ENCODE data around the gene CBR4.

Gene CBR4

DNA sequence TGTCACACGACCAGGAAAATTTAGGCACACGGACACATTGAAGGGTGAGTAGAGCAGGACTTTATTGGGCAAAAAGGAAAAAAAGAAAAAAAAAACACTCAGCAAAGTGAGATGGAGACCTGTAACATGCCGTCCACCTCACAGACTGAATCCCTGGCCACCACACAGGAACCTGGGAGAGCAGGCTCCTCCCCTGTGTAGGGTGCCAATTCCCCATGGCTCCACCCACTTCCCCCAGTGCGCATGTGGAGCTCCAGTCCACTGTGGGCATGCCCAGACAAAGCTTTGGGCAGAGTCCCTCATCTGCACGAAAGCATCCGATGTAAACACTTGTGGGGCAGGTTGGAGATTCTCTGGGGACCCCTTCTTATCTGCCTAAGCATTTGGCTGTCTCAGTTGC lies 23.6 kb upstream of the CBR4 start:
- DNase-seq (ENCODE audit: low read depth), result no peak

- no peak for DNase-seq (ENCODE audit: low read depth)
These were observed 23.0 kb upstream of the CBR4 start for GRCh38 chr4:169032883-169033645.

- no peak for DNase-seq (ENCODE audit: low read depth)
These were observed 22.1 kb upstream of the CBR4 start for GRCh38 chr4:169032194-169032593.

DNA sequence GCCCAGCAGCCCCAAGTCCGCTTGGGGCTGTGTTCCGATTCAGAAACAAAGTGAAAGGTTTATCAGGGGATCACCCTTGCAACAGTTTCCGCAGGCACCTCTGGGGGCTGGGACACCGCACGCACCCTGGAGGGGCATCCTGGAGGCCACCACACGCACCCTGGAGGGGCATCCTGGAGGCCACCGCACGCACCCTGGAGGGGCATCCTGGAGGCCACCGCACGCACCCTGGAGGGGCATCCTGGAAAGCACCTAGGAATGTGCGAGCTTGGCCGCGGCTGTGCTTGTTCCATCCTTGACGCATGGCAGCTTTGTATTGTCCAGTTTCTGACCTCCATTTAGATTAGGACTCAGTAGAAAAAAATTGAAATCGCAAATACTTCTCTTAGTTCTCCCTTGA lies 21.3 kb upstream of the CBR4 start:
- DNase-seq (ENCODE audit: low read depth), result no peak

DNA sequence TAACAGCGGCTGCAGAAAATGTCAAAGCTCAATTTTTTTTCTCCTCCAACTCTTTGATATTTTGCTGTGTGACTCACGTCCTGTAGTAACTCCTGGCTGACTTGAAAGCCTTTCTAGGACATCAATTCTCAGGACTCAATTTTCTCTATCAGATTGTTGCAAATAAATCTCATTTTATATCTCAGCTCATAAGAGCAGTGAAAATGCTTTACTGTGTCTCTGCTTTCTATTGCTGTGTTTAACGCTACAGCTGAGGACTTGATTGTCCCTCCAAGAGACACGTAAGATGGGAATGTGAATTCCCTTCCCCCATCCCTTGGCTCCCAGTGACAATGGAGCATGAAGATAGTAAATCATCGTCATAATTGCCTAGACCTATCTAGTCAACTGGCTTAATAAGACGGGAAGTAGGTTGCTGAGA lies 20.5 kb upstream of the CBR4 start:
- no peak for DNase-seq (ENCODE audit: low read depth)

DNA sequence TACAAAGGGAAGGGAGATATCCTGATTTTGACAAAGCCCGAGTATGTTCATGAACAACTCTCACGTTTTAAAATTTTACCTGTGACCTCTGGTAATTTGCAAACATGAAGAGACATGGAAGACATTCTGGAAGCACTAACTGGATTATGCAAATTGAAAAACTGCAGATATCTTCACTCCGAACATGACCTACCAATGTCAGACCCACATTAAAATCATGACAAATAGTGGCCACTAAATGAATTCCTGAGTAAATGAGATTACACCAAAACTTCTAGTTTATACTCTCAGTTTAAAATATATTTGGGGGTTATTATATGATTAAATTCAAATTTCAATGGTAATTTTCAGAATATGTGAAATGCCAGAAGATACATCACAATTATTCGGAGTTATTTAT lies 19.9 kb upstream of the CBR4 start:
- no peak for DNase-seq (ENCODE audit: low read depth)

- no peak for DNase-seq (ENCODE audit: low read depth)
These were observed 17.6 kb upstream of the CBR4 start for GRCh38 chr4:169027663-169028062.

- DNase-seq (ENCODE audit: low read depth), result no peak
These were observed 15.1 kb upstream of the CBR4 start for GRCh38 chr4:169025184-169025583.

DNA sequence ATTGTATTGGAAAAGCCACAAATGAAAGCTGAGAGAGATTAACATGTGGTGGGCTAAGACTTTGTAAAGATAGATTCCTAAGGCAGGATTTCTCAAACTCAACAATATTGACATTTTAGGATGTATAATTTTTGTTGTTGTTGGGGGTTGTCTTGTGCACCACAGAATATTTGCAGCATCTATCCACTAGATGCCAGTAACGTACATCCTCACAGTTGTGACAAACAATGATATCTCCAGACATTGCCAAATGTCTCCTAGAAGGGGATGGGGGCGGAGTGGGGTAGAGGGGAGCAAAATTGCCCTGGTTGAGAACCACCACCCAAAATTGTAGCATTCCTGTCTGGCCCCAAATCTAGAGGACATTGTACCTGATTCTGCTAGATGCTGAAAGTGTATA lies 14.7 kb upstream of the CBR4 start:
- no peak for DNase-seq (ENCODE audit: low read depth)

- DNase-seq (ENCODE audit: low read depth), result no peak
These were observed 8.4 kb upstream of the CBR4 start for GRCh38 chr4:169018406-169018805.

- DNase-seq (ENCODE audit: low read depth), result no peak
These were observed 7.9 kb upstream of the CBR4 start for GRCh38 chr4:169017971-169018370.

DNA sequence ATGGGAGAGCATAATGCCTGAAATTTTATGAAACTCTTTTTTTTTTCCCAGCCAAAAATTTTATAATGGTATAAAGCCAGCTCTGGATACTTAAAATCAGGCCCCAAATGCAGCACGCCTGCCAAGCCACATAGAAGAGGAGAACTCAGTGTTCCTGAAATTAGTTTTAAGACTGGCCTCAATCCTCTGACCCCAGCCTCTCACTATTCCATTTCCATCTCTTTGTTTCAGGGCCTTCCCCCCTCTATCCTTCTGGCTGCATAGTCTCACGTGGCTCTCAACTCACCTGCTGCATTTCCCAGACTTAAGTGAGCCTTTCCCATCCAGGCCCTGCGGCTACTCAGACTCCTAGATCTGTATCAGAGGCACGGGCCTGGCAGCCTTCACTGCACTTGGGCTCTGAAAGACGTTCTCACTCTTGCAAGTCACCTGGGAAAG lies 5.2 kb upstream of the CBR4 start:
- DNase-seq (ENCODE audit: low read depth), result no peak

GRCh38 chr4:169014586-169014985 lies 4.5 kb upstream of the CBR4 start:
- DNase-seq (ENCODE audit: low read depth), result no peak

GRCh38 chr4:169013396-169013795 lies 3.3 kb upstream of the CBR4 start:
- no peak for DNase-seq (ENCODE audit: low read depth)

GRCh38 chr4:169012049-169012448 lies 2.0 kb upstream of the CBR4 start:
- DNase-seq (ENCODE audit: low read depth), result no peak

DNA sequence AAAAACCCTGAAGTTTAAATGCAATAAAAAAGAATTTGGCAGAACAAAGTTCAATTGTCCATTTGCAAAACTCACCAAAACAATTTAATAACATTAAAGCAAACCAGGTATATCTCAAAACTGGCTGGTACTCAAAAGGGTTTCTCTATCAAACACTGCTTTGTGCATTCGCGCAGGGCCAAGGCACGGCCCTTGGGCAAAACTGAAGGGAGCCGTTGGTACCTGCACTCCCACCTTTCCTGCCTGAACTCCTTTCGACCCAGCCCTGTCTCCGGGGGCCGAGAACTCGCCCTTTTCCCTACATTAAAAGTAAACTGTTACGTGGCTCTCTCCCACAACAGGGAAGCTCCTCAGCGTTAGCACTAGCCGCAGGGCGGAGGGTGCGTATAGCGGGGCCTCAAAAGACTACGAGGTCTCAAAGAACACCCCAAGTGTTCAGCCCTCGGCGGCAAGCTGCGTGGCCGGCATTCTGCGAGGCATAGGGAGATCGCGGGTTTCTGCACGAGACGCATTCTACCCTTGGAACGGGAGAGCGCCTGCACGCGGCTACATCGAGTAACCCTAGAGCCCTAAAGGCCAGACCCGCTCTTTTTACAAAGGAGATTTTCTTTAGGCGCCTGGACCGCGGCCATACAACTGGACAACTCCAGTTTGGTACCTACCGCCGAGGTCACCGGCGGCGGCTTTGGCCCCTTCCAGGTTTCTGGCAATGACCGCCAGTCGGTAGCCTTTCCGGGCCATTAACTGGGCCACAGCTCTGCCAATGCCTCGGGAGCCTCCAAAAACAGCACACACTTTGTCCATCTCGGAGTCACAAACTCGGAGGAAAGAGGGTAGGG lies 550 bp downstream of the CBR4 start:
- peak; percentile 30 for DNase-seq (ENCODE audit: low read depth)

DNA sequence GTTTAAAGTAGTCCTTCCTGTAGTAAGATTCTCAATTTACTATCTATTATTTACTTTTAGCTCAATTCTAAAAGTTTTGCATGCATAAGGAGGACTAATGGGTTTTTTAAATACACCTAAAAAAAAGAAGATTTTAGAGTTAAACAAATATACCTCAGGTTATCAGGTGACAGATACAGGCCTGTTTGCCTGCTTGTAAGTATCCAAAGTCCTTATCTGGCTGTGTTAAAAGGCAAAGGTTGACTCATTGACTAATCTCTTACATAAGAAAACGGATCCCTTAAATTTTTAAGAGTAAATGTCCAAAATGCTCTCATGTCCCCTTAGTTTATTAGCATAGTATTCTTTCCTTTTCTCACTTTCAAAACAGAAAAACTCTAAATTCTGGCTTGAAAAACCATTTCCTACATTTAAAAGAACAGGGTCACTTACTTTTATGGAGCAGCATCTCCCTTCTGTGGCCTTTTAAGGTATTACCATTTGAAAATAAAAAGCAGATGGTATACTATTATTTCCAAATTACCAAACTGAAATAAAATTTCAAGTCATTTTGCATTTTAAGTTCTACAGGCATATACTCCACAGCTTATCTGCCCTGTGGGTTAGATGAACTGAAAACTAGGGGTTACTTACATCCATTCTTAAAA lies 4.5 kb downstream of the CBR4 start:
- DNase-seq (ENCODE audit: low read depth), result no peak

- DNase-seq (ENCODE audit: low read depth), result no peak
These were observed 9.7 kb downstream of the CBR4 start for GRCh38 chr4:169000315-169000714.

DNA sequence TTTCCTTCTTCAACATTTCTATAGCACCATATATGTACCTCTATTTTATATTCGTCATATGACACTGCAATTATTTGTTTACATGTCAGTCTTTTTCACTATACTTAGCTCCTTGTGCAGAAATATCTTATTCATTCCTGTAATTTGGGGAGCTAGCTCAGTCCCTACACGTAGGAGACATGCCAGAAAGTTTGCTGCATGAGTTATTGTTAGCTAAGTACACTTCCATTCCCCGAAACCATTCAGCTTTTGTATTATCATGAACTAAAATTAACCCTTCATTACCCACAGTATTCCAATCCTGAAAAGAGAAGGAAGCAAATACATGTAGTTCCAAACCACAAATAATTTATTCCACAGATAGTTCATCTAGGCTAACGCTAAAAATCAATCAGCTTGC lies 10.2 kb downstream of the CBR4 start:
- DNase-seq (ENCODE audit: low read depth), result no peak

DNA sequence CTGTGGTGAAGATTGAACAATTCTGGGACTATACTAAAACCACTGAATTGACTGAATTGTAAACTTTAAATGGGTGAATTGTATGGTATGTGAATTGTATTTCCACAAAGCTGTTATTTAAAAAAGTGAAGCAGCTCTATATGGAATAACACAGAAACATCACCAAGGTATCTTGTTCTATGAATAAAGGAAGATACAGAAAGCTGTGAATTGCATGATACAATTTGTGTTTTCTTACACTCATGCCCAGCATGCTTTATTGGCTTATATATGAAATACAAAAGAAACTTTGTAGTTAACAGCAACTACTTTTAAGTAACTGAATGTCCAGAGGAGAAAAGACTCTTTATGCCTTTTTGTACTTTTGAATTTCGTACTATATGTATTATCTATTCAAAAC lies 11.5 kb downstream of the CBR4 start:
- DNase-seq (ENCODE audit: low read depth), result no peak

DNA sequence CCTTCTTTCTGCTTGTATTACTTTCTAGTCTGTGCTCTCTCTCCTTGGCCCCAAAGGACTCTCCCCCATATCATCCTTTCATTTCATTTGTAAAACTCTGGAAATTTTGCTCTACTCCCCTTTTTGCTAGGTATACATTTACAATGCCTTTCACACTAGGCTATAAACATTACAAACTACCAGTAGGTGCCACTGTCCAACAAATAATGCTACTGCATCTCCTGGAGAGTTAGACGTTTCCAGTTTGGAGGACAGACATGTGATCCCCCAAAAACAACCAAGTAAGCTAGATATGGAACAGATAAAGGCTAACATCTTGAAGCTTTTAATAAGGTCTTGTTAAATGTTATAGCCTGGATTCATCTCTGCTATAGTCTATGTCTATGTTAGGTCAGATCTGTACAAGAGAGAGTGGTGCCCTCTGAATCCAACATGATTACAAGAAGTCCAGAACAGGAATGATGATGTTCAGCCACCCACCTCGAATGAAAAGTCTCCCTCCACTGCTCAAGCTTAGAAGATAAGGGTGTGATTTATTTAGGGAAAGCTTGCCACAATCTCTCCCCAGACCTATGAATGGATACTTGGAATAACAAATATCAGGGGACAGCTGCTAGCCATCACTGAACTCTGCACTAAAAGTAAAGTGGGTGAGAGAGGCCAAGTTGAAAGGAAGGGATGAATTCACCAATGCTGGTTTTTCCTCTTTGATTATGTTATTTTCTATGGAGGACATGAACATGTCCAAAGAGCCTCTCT lies 14.3 kb downstream of the CBR4 start:
- no peak for DNase-seq (ENCODE audit: low read depth)

DNA sequence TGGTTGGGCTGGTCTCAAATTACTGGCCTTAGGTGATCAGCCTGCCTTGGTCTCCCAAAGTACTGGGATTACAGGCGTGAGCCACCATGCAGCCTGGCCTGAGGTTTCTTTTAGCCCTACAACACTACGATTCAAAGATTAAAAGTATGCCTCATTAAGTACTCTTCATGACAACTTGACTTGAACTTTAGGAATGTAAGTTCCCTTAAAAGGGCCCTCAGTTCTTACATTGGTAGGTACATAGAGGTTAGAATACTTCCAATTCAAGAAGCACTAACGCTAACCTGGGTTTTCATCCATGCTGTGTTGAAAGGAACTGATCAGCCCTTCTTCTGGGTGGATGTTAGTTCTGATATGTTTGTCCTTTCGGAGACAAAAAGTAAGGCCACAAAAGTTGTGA lies 15.1 kb downstream of the CBR4 start:
- DNase-seq (ENCODE audit: low read depth), result no peak
